ENCODE data around the gene TPRG1.

TPRG1 gene

DNA sequence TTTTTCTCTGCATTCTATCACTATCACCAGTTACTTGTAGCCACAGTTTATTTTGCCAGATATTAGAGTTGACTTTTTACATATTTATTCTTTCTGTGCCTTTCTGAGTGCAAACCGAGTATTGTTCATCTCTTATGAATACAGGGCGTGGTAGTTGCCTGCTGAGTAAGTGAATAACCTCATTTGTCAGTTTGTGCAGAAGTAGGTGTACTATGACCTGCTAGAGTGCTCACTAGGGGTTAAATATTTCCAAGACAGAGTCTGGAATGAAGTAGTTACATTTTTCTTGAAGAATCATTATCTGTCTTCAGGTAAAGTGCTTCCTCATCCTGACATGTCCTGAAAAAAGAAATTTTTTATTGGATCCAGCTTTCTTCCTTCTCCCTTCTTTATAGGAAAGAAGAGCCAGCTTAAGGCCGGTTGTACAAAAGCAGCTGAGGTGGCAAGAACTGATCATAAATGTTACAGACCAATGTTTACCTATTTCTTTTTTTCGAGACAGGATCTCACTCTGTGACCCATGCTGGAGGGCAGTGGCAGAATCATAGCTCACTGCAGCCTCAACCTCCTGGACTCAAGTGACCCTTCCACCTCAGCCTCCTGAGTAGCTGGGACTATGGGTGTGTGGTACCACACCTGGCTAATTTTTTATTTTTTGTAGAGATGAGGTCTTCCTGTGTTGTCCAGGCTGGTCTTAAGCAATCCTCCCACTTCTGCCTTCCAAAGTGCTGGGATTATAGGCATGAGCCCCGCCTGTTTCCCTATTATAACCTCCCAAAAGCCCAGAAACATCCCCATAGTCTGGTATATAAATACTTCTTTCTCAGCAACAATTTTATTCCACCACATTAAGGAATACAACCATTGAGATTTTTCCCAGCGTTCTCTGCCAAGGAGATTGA lies 182.5 kb downstream of the TPRG1 start:
- DNase-seq (ENCODE audit: low read depth in 1 of 2, low spot score in 1 of 2): no peak
- no peaks in the 10 kb centered on the region for H3K27me3 ChIP-seq (ENCODE audit: insufficient read depth, poor library complexity, severe bottlenecking)
- no peak overlapping the region for H3K27ac ChIP-seq (replicated peaks)
- no peak overlapping the region for H3K4me3 ChIP-seq (replicated peaks; ENCODE audit: insufficient read depth, low read length)
- TF ChIP-seq CTCF (IDR thresholded peaks at IDR 0.05; ENCODE audit: insufficient read depth, low read length): no peak
- TF ChIP-seq SPI1 (IDR thresholded peaks at IDR 0.05; ENCODE audit: borderline replicate concordance, low read depth): no peak
- no peak for TF ChIP-seq REST (IDR thresholded peaks at IDR 0.05; ENCODE audit: insufficient replicate concordance, low read depth)
- TF ChIP-seq POLR2AphosphoS5 (IDR thresholded peaks at IDR 0.05; ENCODE audit: low read depth): no peak
- no peak for TF ChIP-seq GABPA (IDR thresholded peaks at IDR 0.05; ENCODE audit: low read depth)

DNA sequence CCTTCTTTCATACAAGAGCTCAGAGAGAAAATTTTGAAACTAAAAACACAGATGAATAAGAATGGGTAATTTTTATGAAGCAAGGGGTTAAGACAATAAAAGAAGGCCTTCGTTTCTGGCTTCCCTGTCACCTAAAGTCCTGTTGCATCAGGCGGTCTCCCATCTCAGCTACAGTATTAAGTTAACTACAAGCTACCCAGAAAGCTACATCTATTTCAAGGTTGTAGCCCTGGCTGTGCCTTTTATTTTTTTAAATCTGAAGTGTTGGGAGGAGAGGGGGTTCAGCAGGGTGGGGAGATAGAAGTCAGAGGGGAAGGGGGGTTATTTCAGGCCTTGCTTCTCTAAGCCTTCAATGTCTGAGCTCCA lies 183.3 kb downstream of the TPRG1 start:
- no peak for TF ChIP-seq CTCF (IDR thresholded peaks at IDR 0.05; ENCODE audit: insufficient read depth, low read length)
- no peak for TF ChIP-seq REST (IDR thresholded peaks at IDR 0.05; ENCODE audit: insufficient replicate concordance, low read depth)
- TF ChIP-seq GABPA (IDR thresholded peaks at IDR 0.05; ENCODE audit: low read depth): no peak
- no peak for TF ChIP-seq POLR2AphosphoS5 (IDR thresholded peaks at IDR 0.05; ENCODE audit: low read depth)
- no peak for TF ChIP-seq SPI1 (IDR thresholded peaks at IDR 0.05; ENCODE audit: borderline replicate concordance, low read depth)
- Histone ChIP-seq H3K4me3 (replicated peaks; ENCODE audit: insufficient read depth, low read length) (no peak overlapping the region), H3K27me3 (ENCODE audit: insufficient read depth, poor library complexity, severe bottlenecking) (no peaks in the 10 kb centered on the region), H3K27ac (replicated peaks) (no peak overlapping the region)
- no peak for DNase-seq (ENCODE audit: low read depth in 1 of 2, low spot score in 1 of 2)

- Histone ChIP-seq H3K4me3 (replicated peaks; ENCODE audit: insufficient read depth, low read length) (no peak overlapping the region), H3K27ac (replicated peaks) (no peak overlapping the region), H3K27me3 (ENCODE audit: insufficient read depth, poor library complexity, severe bottlenecking) (no peaks in the 10 kb centered on the region)
- DNase-seq (ENCODE audit: low read depth in 1 of 2, low spot score in 1 of 2): no peak
- no peak for TF ChIP-seq CTCF (IDR thresholded peaks at IDR 0.05; ENCODE audit: insufficient read depth, low read length)
- TF ChIP-seq SPI1 (IDR thresholded peaks at IDR 0.05; ENCODE audit: borderline replicate concordance, low read depth): no peak
- no peak for TF ChIP-seq POLR2AphosphoS5 (IDR thresholded peaks at IDR 0.05; ENCODE audit: low read depth)
- TF ChIP-seq GABPA (IDR thresholded peaks at IDR 0.05; ENCODE audit: low read depth): no peak
- no peak for TF ChIP-seq REST (IDR thresholded peaks at IDR 0.05; ENCODE audit: insufficient replicate concordance, low read depth)
These were observed 183.9 kb downstream of the TPRG1 start for GRCh38 chr3:189355481-189356201.
